Caco-2 (cell line): Measurements from ENCODE around the gene LSM4. TPM values are rescaled to one million over a fixed set of nuclear protein-coding genes. Genes with fewer than 3 reads are reported as not detected.

Experiments
- BruUV-seq: library from RNA; stranded (reverse); fragments of 400-500 nt; replicated peaks from 2 replicates; lab custom pipeline; 2021; lab: Mats Ljungman, UMichigan
- CTCF ChIA-PET: fragments of 300-600 bp; sonication (Branson Sonifier 250); formaldehyde crosslinking; loops from one replicate; lab custom pipeline; 2022; ENCODE audit warnings: antibody characterized with exemption; lab: Charles Lee
- POLR2A ChIA-PET: fragments of 300-600 bp; sonication (Branson Sonifier 250); formaldehyde crosslinking; loops from one replicate; lab custom pipeline; 2022; ENCODE audit warnings: antibody characterized with exemption; lab: Charles Lee
- DNase-seq, 2 experiments: peaks; one replicate each; pipeline versions ENCODE4 v3.0.0 to v3.0.0-alpha.2; 2020 to 2022
- H3K27me3 ChIP-seq: replicated peaks from 2 replicates; pipeline ENCODE4 v1.6.0; 2011; ENCODE audit warnings: low read length; ENCODE audit not compliant: control insufficient read depth, insufficient read depth
- H3K36me3 ChIP-seq: 2 replicates; pipeline ENCODE4 v1.5.1; 2011; ENCODE audit warnings: low read length; ENCODE audit not compliant: control insufficient read depth, insufficient read depth
- H3K4me1 ChIP-seq: fragments of 250-450 bp; sonication (Bioruptor Pico); 2 replicates; pipeline ENCODE4 v1.5.1; 2020; ENCODE audit warnings: mild to moderate bottlenecking
- H3K4me3 ChIP-seq: 2 replicates; pipeline ENCODE4 v1.5.1; 2011; ENCODE audit warnings: low read depth, mild to moderate bottlenecking, control low read depth, low read length
- H3K9me3 ChIP-seq: fragments of 250-450 bp; sonication (Bioruptor Pico); 2 replicates; pipeline ENCODE4 v1.5.1; 2020; ENCODE audit warnings: mild to moderate bottlenecking, moderate library complexity
- H3K27ac Mint-ChIP-seq: one replicate; pipeline ENCODE4 v1.8.0; 2022; ENCODE audit warnings: mixed read lengths; ENCODE audit not compliant: unreplicated experiment
- H3K27me3 Mint-ChIP-seq: one replicate; pipeline ENCODE4 v1.8.0; 2022; ENCODE audit warnings: mixed read lengths; ENCODE audit not compliant: insufficient read depth, unreplicated experiment
- H3K36me3 Mint-ChIP-seq: one replicate; pipeline ENCODE4 v1.8.0; 2022; ENCODE audit warnings: mild to moderate bottlenecking, mixed read lengths; ENCODE audit not compliant: insufficient read depth, unreplicated experiment
- H3K4me1 Mint-ChIP-seq: one replicate; pipeline ENCODE4 v1.8.0; 2022; ENCODE audit warnings: low read depth, mixed read lengths; ENCODE audit not compliant: unreplicated experiment
- H3K4me3 Mint-ChIP-seq: one replicate; pipeline ENCODE4 v1.8.0; 2022; ENCODE audit warnings: mild to moderate bottlenecking, moderate library complexity, mixed read lengths; ENCODE audit not compliant: unreplicated experiment
- H3K9me3 Mint-ChIP-seq: one replicate; pipeline ENCODE4 v1.8.0; 2022; ENCODE audit warnings: mixed read lengths; ENCODE audit not compliant: unreplicated experiment
- intact Hi-C: fragments of 100-400 bp; cut with micrococcal nuclease; formaldehyde crosslinking; loops from one replicate; pipeline ENCODE4 v1.10.0; 2022; ENCODE audit not compliant: unreplicated experiment
- total RNA-seq: library from RNA; stranded (reverse); gene quantifications from 2 replicates; pipeline ENCODE4 v1.2.3, GENCODE V29; 2022
- TF ChIP-seq, protein P1 (sequence below), 2 experiments: fragments of 200-600 bp in 1 of 2; IDR thresholded peaks; 1 replicate in 1 of 2; 2 replicates in 1 of 2; pipeline versions ENCODE4 v1.5.1 to v1.8.0; 2011 to 2022; ENCODE audit warnings: antibody characterized with exemption in 1 of 2, control low read depth in 1 of 2, inconsistent platforms in 1 of 2, low read depth in 1 of 2, low read length in 1 of 2, mild to moderate bottlenecking in 1 of 2, moderate library complexity in 1 of 2; ENCODE audit not compliant: insufficient read depth in 1 of 2, severe bottlenecking in 1 of 2, unreplicated experiment in 1 of 2

Gene LSM4
- total RNA-seq, 1 experiment from 2014 or later: 184 TPM

DNA sequence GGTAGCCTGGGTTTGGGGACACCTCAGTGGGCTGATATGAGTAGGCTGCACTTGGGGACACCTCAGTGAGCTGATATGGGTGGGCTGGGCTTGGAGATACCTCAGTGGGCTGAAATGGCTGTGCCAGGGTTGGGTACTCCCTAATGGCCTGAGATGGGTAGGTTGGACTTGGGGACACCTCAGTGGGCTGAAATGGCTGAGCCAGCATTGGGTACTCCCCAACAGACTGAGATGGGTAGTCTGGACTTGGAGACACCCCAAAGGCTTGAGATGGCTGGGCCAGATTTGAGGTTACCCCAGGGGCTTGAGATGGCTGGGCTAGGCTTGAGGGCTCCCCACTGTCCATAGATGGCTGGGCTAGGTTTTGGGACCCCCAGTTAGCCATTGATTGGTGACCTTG is 60.7 kb downstream of the LSM4 start:
- BruUV-seq: no TSS peak

DNA sequence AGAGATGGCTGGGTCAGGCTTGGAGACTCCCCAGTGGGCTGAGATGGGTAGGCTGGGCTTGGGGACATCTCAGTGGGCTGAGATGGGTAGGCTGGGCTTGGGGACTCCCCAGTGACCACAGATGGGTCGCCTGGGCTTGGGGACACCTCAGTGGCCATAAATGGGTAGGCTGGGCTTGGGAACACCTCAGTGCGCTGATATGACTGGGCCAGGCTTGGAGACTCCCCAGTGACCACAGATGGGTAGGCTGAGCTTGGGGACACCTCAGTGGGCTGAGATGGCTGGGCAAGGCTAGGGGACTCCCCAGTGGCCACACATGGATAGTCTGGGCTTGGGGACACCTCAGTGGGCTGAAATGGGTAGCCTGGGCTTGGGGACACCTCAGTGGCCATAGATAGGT is 61.4 kb downstream of the LSM4 start:
- Histone ChIP-seq H3K4me3 (no peak overlapping the region), H3K4me1 (no peaks in the 10 kb centered on the region), H3K27me3 (no peaks in the 10 kb centered on the region; the same call in 1 of the 2 replicates), H3K36me3 (no peaks in the 10 kb centered on the region), H3K9me3 (no peaks in the 10 kb centered on the region)
- H3K27ac Mint-ChIP-seq: no peak overlapping the region
- no TSS peak for BruUV-seq
- DNase-seq: no peak
- H3K27me3 Mint-ChIP-seq: no peaks in the 10 kb centered on the region
- intact Hi-C loops: no loop called here
- H3K4me1 Mint-ChIP-seq: no peaks in the 10 kb centered on the region
- TF ChIP-seq, protein P1, sequence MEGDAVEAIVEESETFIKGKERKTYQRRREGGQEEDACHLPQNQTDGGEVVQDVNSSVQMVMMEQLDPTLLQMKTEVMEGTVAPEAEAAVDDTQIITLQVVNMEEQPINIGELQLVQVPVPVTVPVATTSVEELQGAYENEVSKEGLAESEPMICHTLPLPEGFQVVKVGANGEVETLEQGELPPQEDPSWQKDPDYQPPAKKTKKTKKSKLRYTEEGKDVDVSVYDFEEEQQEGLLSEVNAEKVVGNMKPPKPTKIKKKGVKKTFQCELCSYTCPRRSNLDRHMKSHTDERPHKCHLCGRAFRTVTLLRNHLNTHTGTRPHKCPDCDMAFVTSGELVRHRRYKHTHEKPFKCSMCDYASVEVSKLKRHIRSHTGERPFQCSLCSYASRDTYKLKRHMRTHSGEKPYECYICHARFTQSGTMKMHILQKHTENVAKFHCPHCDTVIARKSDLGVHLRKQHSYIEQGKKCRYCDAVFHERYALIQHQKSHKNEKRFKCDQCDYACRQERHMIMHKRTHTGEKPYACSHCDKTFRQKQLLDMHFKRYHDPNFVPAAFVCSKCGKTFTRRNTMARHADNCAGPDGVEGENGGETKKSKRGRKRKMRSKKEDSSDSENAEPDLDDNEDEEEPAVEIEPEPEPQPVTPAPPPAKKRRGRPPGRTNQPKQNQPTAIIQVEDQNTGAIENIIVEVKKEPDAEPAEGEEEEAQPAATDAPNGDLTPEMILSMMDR (IDR thresholded peaks at IDR 0.05; ENCODE audit: insufficient read depth in 1 of 2, low read depth in 1 of 2, low read length in 1 of 2, severe bottlenecking in 1 of 2, unreplicated experiment in 1 of 2): no peak
- peaks cover 5% of the 10 kb centered on the region for H3K36me3 Mint-ChIP-seq
- no peaks in the 10 kb centered on the region for H3K9me3 Mint-ChIP-seq
- ChIA-PET POLR2A (no interaction called here), CTCF (interaction anchor here (1.0 kb wide), 1 partner anchor 67 kb away, joined by 3 read pairs; no protein-coding TSS in a partner anchor)
- no peak overlapping the region for H3K4me3 Mint-ChIP-seq

More for the DNA sequence above, 60.7 kb downstream of the LSM4 start:
- intact Hi-C loops: no loop called here
- Mint-ChIP-seq H3K4me1 (no peaks in the 10 kb centered on the region), H3K27me3 (no peaks in the 10 kb centered on the region), H3K27ac (no peak overlapping the region), H3K4me3 (no peak overlapping the region), H3K36me3 (peaks cover 5% of the 10 kb centered on the region), H3K9me3 (no peaks in the 10 kb centered on the region)
- CTCF ChIA-PET: interaction anchor here (1.0 kb wide), 1 partner anchor 67 kb away, joined by 3 read pairs; no protein-coding TSS in a partner anchor
- no peaks in the 10 kb centered on the region; the same call in 1 of the 2 replicates for H3K27me3 ChIP-seq
- no peaks in the 10 kb centered on the region for H3K9me3 ChIP-seq
- H3K4me1 ChIP-seq: no peaks in the 10 kb centered on the region
- H3K36me3 ChIP-seq: no peaks in the 10 kb centered on the region
- TF ChIP-seq, protein P1 (IDR thresholded peaks at IDR 0.05; ENCODE audit: insufficient read depth in 1 of 2, low read depth in 1 of 2, low read length in 1 of 2, severe bottlenecking in 1 of 2, unreplicated experiment in 1 of 2): no peak
- no peak overlapping the region for H3K4me3 ChIP-seq
- no peak for DNase-seq
- POLR2A ChIA-PET: no interaction called here

DNA sequence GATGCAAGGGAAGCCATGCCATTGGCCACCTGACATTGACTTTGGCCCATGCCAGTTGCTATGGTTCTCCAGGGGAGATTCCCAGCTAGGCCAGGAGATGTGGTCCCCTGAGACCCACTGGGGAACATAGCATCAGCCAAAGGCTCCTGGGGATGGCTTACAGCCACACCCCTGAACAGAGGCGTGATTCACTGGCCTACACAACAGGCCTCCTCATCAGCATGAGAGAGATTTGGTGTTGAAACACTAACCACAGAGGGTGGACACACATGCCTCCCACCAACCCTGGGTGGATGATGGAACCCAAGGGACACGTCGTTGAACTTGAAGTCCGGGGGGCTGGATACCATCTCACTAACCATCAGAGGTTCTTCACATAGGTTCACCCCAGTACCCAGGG is 63.0 kb downstream of the LSM4 start:
- Mint-ChIP-seq H3K27ac (no peak overlapping the region), H3K36me3 (peaks cover 1% of the 10 kb centered on the region), H3K4me3 (no peak overlapping the region), H3K27me3 (no peaks in the 10 kb centered on the region), H3K4me1 (peaks cover 6% of the 10 kb centered on the region), H3K9me3 (no peaks in the 10 kb centered on the region)
- TF ChIP-seq, protein P1 (IDR thresholded peaks at IDR 0.05; ENCODE audit: insufficient read depth in 1 of 2, low read depth in 1 of 2, low read length in 1 of 2, severe bottlenecking in 1 of 2, unreplicated experiment in 1 of 2): no peak
- CTCF ChIA-PET: no interaction called here
- no peak for DNase-seq
- no peaks in the 10 kb centered on the region for H3K36me3 ChIP-seq
- POLR2A ChIA-PET: no interaction called here
- no peaks in the 10 kb centered on the region for H3K9me3 ChIP-seq
- BruUV-seq: no TSS peak
- H3K27me3 ChIP-seq: no peaks in the 10 kb centered on the region; the same call in 1 of the 2 replicates
- H3K4me3 ChIP-seq: no peak overlapping the region
- intact Hi-C loops: no loop called here
- no peaks in the 10 kb centered on the region for H3K4me1 ChIP-seq
